NCI-H1092 treated with DMSO at 0.1 percent for 48 hours (cell line): ENCODE data around the gene SCUBE1.
"Not testable (repeated sequence)": the region's sequence is repeated elsewhere in the genome, so short reads cannot be mapped to it uniquely, and the experiment has no call there.

Experiments
- DNase-seq: peaks from one replicate; lab custom pipeline; 2025; lab: John Stamatoyannopoulos, UW

SCUBE1 gene

DNA sequence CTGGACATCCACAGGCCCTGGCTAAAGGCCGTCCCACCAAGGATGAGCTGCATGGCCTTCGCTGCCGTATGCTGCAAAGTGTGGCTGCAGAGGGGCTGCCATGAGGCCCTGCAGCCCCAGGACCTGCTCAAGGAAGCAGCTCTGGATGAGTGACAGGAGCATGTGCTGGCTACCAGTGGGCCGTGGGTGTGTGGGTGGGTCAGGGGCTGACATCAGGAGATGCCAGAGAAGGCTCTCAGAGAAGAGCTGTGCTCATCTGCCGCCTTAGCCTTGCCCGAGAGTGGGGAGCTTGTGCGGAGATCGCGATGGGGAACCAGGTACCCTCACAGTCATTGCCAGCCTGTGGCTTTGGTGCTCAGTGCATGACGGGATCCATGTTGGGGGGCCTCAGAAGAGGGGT, 41.3 kb downstream of the SCUBE1 start:
- no peak for DNase-seq

DNA sequence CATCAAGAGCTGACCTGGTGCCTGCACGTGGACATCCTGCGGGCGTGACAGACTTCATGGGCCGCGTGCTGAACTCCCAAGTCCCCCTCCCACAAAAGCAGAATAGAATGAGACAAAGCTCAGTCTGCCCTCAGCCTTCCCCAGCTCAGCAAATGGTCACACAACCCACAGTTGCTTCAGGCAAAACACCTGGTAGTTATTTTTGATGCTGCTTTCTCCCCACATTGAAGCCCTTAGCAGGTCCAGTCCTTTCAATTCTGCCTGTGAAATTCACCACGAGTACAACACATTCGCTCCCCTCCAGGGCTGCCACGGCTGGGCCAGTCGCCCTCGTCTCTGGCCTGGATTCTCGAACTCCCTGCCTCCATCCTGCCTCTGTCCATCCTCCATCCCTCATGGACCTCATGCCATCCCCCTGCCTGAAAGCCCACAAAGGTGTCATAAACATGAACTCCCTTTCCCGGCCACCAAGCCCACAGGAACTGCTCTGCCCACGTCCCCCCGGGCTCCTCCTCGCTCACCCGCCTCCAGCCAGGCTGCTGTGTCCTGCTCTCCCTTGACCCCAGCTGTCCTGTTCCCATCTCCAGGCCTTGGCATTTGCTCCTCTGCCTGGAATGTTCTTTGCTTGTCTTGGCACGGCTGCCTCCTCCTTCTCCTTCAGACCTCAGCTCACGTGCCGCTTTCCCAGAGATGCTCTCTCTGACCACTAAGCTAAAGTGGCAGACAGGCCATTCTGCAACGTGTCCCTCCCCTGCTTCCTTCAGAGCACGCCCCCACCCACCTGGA, 42.1 kb downstream of the SCUBE1 start:
- DNase-seq = no peak

DNA sequence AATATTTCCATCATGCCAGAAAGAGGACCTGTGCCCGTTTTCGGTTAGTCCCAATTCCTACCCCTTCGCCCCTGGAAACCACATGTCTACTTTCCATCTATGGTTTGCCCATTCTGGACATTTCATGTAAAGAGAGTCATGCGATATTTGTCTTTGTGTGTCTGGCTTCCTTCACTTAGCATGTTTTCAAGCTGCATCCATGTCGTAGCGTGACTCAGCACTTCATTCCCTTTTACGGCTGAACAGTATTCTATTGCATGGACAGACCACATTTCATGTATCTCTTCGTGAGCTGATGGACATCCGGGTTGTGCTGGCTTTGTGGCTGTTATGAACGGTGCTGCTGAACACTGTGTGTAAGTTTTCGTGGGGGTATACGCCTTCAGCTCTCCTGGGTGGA, 43.4 kb downstream of the SCUBE1 start:
- DNase-seq = no peak

DNA sequence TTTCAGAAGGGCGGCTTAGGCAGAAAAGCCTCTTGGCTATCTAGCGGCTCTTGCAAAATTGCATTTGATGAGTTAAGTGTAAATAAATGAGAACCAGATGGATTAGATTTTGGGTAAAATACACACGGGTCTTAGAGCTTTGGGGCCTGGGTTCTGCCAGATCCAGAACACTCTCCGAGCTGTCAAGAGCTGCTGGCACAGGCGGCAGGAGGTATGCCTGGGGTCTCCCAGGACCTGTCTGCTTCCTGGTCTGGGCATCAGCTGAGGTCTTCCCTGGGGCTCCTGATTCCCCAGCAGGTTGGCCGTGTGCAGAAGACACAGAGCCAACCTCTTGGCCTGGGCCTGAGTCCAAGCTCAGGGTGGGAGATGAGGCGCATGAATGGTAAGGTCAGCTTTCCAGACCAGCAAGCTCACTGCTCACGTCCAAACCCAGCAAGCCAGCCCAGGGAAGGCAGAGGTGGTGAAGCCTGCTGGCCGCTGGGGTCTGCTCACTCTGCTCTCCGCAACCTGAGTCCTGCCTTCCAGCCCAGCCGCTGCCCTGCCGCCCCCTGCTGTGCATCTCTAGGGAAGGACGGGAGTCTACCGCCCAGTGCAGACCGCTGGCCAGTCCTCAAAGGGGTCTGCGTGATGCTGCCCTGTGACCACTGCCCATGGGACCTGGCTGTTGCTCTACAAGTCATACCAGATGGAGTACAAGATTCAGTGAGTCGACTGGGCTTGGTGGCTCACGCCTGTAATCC, 44.9 kb downstream of the SCUBE1 start:
- DNase-seq = no peak

DNA sequence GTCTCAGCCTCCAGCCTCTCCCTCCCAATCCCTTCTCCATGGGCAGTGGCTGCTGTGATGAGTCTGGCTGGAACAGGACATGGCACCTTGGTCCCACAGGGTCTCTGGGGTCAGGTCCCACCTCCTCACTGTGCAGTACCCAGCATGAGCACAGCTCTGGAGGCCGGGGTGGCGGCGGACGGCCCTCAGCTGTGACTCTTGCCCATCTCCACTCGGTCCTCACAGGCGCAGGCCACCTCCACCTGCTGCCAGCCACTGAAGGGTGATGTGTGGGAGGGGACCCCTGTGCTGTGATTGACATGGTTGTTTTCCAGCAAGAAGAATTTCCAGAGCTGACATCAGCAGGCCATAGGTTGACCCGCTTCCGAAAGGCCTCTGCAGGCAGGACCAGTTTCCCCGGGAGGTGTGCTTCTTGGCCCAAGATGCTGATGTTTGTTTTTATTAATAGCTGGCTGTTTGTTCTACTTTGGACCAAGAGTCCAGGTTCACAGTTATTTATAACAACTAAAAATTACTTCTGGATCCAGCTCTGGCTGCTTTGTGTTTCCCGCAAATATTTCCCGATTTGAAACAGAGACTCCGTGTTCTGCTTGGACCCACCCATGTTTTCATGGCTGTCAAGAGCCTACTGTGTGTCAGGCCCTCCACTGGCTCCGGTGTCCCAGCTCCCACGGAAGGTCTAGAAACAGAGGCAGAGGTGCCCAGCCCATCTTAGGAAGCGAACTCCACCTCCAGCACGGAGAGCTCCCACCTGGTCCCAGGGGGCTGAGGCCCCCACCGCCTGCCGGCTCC, 45.7 kb downstream of the SCUBE1 start:
- DNase-seq = no peak

DNA sequence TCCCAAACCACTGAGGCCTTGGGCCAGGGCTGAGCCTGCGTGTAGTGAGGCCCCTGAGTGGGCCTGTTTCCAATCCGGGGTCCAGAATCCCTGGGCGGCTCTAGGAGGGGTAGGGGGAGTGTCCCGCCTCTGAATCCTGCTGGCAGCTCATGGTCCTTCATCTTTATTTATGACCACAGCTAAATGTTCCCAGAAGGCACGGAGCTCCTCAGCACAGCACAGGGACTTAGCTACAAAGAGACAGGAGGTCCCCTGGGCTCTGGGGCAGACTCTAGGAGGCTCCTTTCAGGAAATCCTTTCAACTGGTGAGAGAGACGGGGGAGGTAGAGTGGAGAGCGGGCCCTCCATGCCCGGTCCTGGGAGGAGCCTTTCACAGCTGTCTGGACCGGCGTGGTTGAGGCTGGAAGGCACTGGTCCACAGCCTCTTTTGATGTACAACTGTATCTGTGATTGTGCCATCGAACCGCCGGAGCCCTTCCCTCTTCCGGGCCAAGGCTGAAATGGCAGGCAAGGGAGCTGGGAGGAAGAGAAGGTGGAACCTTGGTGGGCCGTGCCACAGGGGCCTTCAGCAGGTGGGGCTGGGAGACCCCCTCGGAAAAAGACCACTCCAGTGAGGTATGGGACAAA, 46.8 kb downstream of the SCUBE1 start:
- no peak for DNase-seq

DNA sequence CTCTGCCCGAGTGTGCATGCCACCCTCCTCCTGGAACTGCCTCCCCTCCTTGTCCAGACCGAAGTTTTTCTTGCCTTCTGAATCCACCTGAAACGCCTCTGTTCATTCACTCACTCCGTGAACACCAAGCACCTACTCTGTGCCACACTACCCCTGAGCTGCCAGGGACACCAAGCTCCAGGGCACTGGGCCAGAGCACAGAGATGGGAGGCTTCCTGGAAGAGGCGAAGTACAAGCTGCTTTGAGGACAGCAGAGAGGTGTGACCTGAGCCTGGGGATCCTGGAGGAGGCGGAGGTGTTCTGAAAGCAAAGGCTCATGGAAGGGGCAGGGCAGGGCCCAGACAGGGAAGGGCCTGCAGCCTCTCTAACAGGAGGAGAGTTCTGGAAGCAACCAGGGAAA, 47.5 kb downstream of the SCUBE1 start:
- no peak for DNase-seq

DNA sequence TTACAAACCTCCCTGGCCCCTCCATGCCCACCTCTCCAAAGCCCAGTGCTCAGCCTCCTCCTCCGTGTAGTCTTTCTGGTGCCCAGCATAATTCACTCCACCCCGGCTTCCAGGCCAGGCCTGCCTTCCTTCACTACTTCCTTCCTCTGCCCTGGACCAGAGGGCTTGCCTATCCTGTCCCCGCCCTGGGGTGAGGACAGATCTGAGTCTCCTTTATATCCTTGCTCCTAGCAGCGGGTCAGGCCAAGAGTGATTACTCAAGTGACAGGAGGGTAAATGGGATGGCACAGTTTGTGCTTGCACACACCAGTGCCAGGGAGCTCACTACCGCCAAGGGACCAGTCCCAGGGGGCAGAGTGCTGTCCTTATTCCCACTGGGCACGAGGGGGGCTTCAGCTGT, 48.0 kb downstream of the SCUBE1 start:
- DNase-seq = no peak

DNA sequence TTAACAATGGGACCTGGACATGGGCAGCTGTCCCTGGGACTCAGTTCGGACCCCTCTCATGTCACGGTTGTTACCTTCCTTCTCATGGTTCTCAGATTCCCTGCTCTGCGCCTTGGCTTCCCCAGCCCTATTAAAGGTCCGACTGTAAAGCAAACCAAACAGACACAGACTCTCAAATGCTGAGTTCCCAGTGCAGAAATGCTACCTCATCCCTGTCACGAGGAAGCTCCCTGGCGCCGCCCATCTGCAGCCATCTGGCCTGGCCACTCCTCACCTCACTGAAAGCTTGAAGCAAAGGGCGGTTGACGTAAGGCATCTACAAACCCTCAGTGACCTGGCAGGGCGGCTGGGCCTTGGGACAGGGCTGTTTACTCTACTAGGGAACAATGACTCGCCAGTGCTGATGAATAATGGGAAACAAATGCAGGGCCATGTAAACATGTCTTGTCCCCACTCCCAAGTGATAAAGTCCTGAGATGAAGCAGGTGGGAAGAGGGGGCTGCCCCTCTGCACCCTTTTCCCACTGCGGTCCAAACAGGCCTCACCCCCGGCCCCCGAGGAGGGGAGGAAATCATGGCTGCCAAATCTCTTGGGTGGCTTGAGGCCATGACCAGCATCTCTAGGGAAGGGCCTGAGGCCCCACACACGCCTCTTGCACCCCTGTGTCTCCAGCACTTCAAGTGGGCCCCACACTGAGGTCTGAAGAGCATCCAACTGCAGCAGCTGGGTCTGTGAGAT, 49.3 kb downstream of the SCUBE1 start:
- no peak for DNase-seq

DNA sequence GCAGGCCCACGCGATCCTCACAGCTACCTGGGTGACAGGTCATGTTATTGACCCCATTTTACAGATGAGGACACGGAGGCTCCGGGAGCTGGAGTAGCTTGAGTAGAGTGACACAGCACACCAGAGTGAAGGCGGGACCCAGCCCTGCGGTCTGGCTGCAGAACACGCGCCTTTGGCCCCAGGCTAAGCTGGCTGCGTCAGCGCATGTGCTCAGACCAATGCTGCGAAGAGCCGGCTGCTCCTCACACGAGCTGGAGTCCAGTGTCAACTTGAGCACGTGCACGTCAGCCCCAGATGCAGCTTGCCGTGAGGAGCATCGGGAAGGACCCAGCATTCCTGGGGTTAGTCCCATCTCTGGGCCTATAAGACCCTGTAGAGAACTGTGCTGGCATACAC, 49.9 kb downstream of the SCUBE1 start:
- no peak for DNase-seq

DNA sequence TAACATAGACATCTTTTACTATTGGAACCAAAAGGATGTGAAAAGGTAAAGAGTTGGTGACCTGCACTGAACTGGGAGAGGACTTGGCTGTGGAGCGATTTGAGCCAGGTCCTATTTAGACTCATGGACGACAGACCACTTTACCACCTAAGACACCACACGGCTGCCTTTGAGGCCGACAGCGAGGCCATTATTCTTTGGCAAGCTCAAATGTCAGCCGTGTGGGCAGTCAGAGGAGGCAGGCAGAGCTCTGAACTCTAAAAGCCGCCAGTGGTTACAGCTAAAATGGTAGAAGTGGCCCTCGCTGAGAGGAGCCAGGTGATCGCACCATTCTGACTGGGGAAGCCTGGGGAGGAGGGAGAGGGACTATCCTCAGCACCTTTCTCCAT, 50.5 kb downstream of the SCUBE1 start:
- DNase-seq = peak; percentile 55

DNA sequence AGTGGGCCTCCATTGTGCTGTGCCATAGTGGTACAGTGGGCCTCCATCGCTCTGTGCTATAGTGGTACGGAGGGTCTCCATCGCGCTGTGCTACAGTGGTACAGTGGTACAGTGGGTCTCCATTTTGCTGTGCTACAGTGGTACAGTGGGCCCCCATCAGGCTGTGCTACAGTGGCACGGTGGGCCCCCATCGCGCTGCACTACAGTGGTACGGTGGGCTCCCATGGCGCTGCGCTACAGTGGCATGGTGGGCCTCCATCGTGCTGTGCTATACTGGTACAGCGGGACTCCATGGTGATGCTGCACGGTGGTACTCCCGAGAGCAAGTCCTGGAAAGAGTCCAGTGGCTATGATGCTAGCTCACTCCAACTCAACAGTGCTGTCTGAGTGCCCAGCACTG, 51.8 kb downstream of the SCUBE1 start:
- DNase-seq = no peak

DNA sequence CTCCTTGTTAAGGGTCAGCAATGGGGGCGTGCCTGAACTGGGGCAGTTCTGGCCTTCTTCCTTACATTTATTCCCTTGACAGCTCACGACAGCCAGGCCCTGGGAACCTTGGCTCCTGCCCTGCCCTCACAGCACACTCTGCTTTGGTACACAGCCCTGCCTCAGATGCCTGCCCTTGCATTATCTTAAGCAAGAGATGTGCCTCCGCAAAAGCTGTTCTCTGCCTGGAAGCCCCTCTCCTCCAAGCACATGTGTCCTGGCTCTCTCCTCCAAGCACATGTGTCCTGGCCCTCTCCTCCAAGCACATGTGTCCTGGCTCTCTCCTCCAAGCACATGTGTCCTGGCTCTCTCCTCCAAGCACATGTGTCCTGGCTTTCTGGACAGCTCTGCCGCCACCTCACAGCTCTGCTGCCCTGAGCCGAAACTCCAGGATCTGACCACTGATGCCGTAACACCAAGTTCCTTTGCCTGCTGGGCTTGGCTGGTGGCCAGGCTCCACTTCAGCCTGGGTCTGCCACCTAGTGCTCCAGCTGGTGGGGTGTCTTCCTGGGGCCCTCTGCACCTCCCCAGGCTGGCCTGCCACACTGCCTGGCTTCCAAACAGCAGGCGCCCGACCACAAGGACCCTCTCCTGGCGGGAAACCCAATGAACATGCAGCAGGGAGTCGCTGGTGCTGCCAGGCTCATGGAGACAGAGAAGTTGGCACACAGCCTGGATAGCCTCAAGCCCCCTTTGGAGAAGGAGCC, 53.0 kb downstream of the SCUBE1 start:
- peak; percentile 46 for DNase-seq

DNA sequence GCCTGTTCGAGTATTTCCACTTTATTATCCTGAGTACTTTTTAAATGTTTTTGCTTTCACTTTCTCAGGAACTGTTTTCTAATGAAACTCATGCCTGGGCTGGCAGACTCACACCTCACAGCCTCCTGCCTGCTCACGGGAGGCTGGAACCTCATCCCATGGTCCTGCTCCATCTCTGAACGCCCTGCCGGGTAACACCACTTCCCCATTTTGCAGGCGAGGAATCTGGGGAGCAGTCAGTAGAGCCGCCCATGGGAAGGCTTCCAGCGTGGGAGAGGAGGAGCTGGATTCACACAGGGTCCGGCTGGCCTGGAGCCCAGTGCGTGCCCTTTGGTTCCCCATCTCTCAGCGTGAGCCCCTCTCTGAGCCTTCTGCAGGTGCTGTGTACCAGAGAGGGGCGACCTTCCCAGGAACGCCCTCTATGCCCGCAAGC, 53.6 kb downstream of the SCUBE1 start:
- DNase-seq = no peak

DNA sequence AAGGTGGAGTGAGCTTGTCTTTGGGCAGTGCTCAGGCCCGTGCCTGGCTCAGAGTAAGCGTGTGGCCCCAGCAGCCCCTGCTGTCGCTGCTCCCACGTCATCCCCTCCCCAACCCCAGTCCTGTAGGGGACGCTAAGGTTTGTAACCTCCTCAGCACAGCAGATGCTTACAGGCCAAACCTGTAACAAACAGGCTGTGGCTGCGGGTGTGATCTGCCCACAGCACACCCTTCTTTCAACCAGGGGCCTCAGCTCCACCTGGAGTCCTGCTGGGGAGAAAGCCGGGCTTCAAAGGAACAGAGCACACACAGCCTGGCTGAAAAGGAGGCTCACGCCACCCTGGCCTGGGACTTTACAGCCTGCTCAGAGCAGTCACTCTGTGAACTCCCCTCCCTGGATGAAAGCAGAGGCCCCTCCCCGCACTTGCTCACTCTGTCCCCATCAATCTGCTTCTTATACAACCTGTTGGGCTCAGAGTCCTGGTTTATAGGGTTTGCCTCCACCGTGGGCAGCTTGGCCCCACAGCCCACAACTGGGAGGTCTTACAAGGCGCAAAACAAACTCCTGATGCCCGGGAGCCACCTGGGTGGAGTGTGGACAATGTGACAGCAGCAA, 54.3 kb downstream of the SCUBE1 start:
- DNase-seq = no peak

DNA sequence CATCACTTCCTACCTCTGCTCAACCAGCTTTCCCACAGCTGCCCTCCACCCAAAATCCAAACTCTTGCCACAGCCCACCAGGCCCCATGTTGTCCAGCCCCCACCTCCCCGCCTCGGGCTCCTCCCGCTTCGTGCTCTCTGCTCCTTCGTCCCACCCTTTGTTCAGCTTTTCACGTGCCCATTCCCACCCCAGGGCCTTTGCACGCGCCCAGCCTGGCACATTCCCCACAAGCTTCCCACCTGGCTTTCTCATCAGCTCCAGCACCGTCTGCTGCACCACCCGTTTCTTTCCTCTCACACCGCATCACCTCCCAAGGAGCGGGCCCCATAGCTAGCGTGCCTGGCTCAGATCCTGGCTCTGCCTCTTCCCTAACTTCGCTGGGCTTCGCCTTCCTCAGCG, 54.8 kb downstream of the SCUBE1 start:
- no peak for DNase-seq

DNA sequence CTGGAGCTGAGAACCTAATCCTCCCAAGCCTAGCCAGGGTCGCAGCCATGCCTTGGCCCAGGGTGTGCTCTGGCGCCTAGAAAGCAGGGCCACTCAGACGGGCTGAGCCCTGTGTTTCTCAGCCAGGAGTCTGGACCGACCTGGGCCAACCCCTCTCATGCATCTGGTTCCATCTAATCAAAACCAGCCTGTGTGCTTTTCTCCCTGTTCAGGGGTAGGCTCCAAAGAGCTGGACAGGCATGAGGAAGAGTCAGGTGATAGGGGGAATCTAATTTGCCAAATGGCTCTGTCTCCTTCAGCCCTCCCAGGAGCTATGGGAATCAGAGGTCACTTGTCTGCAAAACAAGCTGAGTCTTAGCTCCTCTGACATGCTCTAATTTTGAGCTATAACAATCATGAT, 55.7 kb downstream of the SCUBE1 start:
- no peak for DNase-seq

DNA sequence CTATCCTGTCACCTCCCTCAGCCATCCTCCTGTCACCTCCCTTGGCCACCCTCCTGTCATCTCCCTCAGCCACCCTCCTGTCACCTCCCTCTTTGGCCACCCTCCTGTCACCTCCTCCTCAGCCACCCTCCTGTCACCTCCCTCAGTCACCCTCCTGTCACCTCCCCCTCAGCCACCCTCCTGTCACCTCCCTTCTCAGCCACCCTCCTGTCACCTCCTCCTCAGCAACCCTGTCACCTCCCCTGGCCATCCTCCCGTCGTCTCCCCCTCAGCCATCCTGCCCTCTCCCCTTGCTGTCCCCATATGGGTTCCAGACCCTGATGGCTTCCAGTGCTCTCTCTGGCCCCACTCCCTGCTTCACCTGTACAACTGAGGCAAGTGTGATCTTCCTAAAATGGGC, 61.8 kb downstream of the SCUBE1 start:
- no peak for DNase-seq

DNA sequence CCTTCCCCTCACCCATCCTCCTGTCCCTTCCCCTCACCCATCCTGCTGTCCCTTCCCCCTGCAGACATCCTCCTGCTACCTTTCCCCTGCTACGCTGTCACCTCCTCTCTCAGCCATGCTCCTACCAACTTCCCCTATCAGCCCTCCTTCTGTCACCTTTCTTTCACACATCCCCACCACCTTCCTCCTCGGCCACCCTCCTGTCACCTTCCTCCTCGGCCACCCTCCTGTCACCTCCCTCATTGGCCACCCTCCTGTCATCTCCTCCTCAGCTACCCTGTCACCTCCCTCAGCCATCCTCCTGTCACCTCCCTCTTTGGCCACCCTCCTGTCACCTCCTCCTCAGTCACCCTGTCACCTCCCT, 62.7 kb downstream of the SCUBE1 start:
- not testable (repeated sequence) for DNase-seq

DNA sequence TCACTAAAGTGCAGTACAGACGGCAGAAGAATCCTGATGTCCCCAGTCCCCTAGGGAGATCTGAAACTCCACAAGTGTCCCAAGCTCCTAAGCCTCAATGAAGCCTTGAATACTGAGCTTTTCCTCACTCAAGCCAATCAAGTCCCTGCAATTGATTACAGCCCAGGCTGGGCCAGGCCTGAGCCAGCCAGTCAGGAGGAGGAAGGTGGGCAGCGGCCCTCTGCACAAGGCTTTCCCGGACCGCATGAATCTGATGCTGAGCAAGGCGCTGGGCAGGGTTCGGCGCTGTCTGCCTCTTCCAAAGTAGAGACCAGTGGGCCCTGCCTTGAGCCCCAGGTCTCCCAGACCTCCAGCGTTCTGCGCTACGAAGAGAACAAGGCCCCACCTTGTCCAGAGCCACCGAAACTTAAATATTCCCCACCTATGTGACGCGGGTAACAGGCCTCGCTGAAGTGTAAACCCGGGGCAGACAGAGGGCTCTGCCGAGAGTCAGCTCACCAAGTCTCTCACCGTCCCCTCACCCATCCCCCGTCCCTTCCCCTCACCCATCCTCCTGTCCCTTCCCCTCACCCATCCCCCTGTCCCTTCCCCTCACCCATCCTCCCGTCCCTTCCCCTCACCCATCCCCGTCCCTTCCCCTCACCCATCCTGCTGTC, 63.2 kb downstream of the SCUBE1 start:
- no peak for DNase-seq
